ENCODE data around the gene ITPR1.

The ITPR1 gene

DNA sequence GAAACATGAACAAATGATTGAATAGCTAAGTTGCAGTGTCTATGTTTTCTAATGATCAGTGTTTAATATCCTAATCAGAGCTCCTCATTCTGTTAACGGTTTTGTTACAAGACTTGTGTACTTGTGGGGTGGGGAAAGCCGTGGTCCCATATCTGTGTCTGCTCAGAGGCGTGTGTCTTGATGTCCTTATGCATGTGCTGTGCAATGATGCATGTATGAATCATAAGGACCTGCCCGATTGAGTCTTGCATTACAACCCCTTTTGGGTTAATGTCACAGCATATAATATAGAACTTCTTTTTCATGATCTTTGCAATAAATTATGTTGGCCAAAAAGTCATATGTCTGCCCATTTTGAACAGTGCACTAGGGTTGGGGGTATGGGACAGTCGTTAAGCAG lies 233.4 kb downstream of the ITPR1 start:
- DNase-seq, result no peak

DNA sequence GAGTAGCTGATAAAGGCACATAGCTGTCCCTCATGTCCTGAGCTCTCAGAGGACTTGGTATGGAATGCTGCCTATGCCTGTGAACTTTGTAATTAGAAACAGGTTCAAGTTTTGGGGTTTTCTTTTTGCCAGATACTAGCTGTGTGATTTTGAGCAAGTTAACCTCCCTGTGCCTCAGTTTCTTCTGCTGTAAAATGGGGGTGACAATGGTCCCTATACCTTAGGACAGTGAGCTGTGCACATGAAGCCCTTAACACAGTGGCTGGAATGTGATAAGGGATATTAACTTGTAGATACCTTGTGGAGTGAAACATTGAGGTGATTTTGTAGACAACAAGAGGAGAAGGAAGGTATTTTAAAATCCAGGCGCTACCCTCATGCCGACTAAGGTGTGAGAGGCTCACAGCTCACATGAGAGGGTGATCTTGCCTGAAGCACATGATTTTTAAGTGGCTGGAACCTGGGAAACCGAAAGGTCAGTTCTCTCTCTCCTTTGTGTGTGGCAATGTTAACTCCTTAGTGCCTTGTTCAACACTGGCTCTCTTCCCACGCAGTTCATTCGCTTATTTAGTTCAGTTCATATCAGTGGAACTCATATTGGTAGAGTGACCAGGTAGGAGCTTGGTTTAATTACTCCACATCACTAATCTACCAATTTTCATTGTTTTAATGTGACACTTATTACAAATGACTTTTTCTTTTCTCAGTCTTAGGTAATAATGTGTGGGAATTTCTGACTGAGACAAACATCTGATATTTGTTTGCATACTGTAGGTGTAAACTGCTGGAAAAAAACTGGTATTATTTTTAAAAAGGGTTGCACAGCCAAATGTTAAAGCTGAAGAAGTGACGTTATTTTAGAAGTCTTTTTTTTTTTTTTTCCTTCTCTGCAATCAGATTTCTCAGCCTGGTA lies 236.2 kb downstream of the ITPR1 start:
- no peak for DNase-seq

DNA sequence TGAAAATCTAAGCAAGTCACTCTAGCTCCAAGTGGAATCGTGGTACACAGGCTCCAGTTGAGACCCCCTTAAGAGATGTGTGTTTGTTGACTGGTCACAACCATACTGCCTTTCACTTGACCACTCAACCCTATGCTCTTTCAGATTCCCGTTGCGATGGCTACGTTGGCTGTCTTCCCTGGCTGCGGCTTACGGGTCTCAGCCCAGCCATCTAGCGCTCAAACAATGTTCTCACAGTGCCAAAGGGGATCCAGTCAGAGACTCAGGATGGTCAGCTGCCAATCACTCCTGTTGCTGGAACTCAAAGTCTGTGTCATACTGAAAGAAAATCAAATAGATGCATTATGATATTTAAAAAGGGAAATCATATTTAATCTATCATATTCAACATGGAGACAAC lies 237.6 kb downstream of the ITPR1 start:
- DNase-seq, result no peak

DNA sequence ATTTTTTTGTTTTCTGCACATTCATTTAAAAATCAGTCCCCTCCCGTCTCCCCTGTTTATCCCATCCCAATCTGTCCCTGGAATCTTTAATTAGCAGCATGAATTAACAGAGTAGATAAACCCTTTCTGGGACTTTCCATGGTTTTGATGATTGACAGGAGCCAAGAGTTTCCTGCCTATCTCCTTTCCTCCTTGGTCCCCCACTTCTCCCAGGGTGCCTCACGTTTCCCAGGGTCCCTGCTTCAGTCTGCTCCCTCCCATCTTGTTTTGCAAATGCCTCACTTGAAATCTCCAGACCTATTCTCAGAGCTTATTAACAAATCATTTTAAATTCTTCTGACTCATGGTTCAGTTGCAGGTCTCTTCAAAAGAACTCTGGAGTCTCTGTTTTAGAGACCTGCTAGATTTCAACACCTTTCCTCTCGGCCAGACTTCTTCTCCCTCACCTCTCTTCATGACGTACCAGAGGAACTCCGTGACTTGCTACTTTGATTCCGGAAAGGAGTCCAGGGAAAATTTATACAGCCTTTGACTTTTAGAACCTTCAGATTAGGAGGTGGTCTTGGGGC lies 238.5 kb downstream of the ITPR1 start:
- no peak for DNase-seq

DNA sequence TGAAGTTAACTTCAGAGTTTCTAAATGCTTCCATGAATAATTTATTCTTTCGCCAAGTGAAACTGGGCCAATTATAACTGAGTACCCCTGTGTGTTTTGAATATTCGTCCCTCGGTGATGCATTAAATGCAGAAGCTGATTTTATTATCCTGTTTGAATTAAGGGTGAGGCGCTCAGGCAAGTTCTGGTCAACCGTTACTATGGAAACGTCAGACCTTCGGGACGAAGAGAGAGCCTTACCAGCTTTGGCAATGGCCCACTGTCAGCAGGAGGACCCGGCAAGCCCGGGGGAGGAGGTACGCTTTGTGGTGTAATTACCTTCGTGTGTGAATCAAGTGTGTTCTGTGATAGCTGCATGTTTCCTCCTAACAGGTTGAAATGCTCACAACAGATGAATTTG lies 239.8 kb downstream of the ITPR1 start:
- DNase-seq, result no peak

DNA sequence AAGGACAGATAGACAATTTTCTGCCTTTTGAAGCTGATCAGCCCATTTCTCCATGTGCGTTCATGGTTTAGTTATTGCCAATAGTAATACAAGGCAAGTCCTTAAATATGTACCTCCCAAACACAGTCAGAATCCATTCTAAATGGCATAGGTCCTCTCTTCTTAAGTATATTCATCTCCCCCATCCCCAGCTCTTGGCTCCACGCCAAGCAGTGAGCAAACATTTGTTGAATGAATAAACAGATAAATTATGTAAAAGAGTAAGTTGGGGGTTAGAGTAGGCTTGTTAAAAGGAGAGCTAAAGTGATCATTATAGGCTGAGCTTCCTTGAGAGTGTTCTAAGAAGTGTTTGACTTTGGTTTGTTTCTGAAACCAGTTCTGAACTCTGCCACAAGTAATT lies 241.3 kb downstream of the ITPR1 start:
- no peak for DNase-seq

DNA sequence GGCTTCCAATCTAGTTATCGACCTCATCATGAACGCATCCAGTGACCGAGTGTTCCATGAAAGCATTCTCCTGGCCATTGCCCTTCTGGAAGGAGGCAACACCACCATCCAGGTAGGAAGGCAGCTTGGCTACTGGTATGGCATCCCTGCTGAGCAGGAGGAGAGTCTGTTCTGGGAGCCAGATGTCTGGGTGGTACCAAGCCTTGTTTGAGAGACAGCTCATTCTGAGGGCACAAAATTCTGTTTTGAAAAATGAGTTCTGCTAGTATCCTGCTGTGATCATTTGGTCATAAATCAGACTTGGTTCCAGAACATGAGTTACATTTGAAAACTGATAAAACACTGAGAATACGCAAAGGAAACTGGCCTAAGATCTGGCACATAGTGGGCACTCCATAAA lies 242.1 kb downstream of the ITPR1 start:
- peak in 1 of 2 experiments; percentile 0 for DNase-seq

DNA sequence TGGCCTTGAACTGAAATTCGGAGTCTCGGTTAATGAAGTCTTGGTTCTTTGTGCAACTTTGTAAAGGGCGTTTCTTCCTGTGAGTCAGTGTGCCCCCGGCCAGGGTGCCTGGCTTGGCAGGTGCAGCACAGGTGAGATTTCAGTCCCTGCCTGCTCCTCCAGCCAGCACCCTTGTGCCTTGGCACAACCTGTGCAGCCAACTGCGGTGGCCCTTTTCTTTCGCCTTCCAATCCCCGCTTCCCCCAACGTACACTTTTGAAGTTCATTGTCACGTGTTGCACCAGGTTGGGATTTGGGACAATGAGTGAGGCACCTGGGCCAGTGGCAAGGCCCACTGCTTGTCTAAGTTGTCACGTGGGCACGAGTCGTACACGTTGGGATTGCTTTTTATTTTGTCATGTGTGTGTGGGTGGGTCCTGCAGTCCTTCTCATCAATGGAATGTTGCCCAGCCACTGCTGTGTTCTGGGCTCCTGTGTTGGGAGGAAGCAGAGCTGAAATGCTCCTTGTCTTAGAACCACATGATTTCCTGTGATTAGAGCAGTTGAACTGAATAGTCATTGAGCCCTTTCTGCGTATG lies 243.2 kb downstream of the ITPR1 start:
- no peak for DNase-seq

DNA sequence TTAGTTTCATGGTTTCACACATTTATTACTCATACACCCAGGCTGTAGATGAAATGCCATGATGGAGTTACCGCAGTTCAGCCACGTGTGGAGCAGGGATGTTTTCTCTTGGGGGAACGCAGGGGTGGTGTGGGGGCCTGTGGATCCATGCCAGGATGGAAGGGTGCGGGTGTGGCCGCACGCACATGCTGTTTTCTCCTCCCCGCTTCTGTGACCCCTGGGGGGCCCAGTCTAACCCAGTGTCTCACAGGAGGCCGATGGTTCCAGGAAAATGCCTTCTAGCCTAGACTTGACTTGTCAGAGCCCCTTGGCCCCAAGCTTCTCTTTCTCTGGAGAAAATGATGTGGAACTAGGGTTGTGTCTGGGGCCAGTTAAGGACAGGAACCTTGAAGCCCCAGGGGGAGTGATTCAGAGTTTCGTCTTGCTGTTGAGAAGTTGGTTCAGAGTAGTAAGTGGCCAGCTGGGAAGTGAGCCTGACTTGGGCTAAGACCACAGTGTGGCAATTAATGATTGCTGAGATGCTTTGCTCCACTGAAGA lies 245.7 kb downstream of the ITPR1 start:
- DNase-seq, result peak in 1 of 2 experiments; percentile 18

DNA sequence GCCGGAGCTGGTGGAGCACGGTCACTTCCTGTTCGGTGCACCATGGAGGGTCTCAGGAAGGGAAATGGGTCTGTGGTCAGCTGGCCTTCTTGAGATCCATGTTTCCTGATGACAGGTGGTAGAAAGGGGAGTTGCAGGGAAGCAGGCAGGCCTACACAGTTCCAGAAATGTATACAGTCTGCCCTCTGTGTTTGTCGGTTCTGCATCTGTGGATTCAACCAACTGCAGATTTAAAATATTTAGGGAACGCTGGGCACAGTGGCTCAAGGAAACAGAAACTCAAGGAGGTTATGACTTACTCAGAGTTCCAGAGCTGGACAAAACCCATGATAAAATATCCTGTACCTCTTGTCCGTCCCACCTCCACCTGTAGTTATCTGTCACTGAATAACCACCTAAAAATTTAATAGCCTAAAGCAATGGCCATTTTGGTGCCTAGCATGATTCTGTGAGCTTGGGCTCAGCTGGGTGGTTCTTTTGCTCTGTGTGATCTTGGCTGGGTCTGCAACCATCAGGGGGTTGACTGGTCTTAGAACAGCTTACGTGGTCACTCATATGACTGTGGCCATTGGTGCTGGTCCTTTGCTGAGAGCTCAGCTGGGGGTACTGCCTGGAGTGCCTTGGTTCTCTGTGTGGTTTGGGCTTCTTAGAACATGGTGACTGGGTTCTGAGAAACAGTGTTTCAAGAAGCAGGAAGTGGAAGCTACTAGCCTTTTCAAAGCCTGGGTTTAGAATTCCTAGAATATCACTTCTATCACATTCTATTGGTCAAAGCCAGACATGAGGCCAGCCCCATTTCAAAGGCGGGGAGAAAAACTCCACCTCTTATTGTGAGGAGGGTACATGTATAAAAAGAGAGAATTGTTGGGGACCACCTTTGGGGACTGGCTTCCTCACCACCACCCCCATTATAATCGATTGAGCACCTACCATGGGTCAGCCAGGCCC lies 246.4 kb downstream of the ITPR1 start:
- peak; percentile 18 to 26 for DNase-seq

DNA sequence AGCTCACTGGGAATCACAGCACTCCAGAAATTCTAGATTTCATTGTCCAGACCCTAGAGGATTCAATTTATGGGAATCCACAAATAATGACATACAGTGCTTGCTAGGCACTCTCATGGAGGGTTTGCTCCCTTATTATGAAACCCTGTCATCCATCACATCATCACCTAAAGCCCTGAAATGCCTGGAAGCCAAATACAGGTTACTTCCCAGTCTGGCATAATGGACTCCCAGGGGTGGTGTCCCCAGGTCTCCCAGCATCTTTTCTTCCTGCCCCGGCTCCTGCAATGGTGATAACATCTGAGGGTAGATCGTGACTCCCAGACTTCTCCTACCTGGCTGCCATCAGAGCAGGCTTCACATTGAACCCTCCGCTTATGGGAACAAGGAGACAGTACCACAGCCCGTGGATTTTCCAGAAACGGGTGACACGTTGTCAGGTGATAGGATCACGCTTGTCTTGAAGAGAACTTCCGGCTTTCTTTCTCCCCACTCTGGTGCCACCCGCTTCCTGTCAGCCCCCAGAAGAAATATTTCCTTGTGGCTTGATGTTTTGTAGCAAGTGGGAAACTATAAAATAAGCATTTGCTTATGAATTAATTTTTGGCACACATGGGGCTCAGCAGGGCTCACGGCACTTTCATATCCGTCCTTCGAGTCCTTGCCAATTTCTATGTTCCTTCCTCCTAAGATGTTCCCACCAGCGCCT lies 247.4 kb downstream of the ITPR1 start:
- peak in 1 of 2 experiments; percentile 26 for DNase-seq

DNA sequence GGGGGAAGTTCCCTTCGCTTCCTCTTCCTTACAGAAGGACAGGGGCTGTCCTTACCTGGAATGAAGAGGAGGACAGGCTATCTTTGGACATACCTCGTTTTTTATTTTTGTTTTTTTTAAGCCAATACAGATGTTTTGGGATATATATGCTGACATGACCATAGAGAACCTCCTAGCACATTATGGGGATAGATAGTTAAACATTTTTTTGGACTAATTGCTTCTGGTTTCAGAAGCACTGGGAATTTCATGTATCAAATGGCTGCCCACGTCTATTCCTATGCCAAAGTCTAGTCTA lies 247.9 kb downstream of the ITPR1 start:
- no peak for DNase-seq

DNA sequence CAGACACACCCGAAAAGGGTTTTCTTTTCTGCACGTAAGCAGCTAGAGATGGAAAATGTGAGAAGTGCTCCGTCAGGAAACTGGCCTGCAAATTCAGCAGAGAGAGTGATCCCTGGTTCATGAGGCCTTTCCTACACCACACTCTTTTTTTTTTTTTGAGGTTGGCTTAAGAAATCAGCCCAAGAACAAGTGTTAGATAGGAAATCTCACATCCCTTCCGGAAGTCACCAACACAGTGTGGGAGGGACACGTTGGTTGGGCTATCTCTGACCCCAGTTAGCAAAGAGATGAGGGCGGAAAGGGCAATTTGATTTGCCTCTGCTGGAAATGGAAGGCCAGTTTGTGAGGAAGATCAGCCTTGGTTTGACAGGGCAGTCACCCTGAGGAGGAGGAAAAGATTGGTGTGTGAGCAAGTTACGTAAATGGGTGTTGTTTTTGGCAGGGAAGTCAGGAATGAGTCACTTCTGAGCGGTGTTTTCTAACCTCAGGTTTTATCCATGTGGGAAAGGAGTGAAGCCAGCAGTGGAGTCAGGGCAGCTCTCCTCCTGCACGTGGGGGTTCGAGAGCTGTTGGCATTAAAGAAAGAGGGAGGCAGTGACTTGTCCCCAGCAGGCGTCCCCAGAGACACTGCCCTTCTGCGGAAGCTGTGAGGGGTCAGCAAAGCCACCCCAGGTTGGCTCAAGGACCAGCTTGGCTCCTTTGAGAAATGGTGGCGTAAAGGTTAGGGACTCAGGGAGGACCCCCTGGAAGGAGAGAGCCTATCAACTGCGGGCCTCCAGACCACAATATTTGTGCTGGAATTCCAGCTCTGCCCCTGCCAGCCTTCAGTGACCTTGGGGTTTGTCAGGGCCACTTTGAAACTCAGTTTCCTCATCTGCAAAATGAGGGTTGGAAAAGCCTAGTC lies 248.5 kb downstream of the ITPR1 start:
- DNase-seq, result peak; percentile 29 to 45

DNA sequence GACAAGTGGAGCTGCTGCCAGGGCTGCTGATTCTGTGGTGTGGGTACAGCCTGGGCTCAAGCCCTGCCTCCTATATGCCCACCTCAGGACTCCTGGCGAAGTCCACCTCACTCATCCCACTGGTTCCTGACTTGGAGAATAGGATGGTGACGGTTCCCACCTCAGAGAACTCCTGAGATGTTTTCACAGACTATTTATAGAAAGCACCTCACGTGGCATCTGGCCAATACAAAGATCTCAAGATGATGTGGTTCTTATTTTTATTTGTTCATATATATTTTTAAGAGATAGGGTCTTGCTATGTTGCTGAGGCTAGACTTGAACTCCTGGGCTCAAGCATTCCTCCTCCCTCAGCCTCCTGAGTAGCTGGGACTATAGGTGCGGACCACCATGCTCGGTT lies 249.2 kb downstream of the ITPR1 start:
- DNase-seq, result no peak

DNA sequence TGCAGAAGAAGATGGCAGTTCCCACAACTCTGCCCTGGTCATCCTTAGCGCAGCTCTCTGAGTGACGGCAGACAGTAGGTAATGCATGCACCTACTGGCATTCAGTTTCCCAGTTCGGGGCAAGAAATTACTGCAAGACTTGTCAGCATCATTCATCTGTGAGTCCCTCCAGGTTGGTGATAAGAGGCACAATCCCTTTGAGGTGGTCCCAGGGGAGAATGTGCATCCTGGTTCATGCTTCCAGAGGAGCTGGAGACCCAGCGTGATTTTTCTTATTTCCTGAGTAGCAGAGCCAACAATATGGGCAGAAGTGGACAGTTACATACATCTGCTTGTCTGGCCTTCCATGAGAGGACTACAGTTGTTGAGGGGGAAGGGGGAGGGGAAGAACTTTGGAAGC lies 250.2 kb downstream of the ITPR1 start:
- DNase-seq, result no peak

DNA sequence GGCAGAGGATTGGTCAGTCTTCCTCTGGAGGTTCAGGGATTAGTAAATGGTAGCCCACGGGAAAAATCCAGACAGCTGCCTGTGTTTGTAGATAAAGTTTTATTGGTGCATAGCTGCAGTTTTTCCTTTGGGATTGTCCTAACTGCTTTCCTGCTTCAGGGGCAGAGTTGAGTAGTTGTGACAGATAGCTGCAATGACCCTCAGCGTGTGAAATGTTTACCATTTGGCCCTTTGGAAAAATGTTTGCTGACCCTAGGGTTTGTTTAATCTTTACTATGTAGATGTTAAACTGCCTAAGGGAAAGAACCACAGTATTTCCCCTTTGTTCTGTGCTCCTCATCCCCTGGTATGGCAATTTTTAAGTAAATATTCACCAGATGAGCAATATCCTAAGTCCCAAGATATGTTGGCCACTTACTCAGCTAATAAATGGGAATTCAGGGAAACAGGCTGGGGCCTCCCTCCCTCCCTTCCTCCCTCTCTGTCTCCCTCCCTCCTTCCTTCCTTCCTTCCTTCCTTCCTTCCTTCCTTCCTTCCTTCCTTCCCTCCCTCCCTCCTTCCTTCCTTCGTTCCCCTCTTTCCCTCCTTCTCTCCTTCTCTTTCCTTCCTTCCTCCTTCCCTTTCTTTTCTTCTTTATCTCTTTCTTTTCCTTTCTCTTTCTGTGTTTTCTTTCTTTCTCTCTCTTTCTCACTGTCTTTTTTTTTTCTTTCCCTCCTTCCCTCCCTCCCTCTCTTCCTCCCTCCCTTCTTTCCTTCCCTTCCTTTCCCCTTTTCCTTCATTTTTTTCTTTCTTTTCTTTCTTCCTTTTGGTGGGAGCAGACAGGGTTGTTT lies 251.5 kb downstream of the ITPR1 start:
- DNase-seq, result no peak

DNA sequence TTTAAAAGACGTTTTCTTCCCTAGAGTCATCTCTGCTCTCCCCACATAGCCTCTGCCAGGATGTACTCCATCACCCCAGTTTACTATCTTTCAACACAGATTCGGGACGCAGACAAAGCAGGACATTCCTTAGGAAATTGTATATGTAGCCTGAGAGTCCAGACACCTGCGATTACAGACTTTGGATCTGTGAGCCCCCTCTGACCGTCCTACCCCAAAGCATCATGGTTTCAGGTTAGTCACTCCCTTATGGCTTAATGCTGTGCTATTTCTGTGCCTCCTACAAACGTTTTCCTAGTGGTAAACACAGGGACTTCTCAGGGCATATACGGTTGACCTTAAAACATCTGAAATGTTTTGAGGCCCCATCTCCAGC lies 252.1 kb downstream of the ITPR1 start:
- DNase-seq, result no peak

DNA sequence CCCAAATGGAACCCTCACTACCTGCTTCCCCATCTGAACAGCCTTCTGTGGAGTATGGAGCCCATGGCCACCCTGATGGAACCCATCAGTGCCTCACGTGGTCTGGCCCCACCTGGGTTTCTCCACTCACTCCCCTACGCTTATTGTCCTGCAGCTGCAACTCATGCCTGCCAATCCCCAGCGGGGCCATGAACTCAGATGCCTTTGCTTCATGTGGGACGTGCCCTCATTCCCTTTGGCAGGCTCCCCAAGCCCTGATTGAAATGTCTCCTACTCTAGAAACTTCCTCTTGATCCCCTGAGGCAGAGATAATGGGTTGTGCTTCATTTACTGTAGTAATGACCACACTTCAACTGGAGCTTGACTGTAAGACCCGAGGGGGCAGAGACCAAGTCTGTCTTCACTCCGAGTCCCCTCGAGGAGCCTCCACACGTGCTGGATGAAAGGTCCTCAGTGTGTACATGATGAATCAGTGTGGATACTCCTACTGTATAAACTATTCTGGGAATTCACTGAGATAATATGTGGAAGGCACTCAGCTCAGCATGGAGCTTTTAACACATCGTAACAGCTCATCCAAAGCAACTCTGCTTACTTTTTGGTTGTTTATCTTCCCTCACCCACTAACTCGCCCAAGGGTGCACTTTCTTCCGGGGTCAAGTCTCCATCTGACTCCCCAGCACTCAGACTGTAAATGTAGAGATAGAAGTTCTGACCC lies 253.3 kb downstream of the ITPR1 start:
- no peak for DNase-seq

DNA sequence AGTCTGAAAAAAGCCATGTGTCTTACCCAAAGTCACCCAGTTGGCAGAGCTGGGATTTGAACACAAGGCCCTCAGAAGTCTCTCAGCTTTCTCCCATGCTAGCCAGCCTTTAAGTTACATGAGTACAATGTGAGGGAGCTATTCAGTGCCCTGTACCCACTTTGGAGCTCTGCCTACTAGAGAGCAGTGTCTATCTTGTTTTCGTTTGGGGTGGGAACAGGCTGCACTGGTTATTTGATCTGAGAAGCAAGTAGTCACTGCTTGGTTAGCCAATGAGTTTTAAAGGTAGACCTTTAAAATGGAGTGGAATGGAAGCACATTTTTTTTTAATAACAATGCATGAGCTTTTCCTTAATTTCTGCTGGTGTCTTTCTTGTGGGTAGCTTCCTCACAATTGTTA lies 255.0 kb downstream of the ITPR1 start:
- no peak for DNase-seq
